GM23338 (cell line): Measurements from ENCODE around the gene C22orf39. TPM values are rescaled to one million over a fixed set of nuclear protein-coding genes. Genes with fewer than 3 reads are reported as not detected.

Experiments
- ATAC-seq: fragments of 200-7000 bp; cut with Tn5 transposase; 3 replicates; pipeline ENCODE4 v1.9.1; 2020
- DNase-seq: peaks from one replicate; pipeline ENCODE4 v3.0.0-alpha.2; 2015; ENCODE audit warnings: low spot score
- H2AFZ ChIP-seq: fragments of 200-600 bp; sonication (generic); 2 replicates; pipeline ENCODE4 v1.8.0; 2016; ENCODE audit warnings: antibody characterized with exemption, mild to moderate bottlenecking, moderate library complexity
- H3F3A ChIP-seq: fragments of 200-600 bp; sonication (generic); replicated peaks from 2 replicates; pipeline ENCODE4 v1.8.0; 2017; ENCODE audit warnings: antibody characterized with exemption, mixed run types, low read depth
- H3K27ac ChIP-seq: fragments of 200-600 bp; sonication (generic); 2 replicates; pipeline ENCODE4 v1.6.1; 2016; ENCODE audit warnings: low read depth
- H3K27me3 ChIP-seq: fragments of 200-600 bp; sonication (generic); 2 replicates; pipeline ENCODE4 v1.8.0; 2016; ENCODE audit warnings: mild to moderate bottlenecking, mixed run types, moderate library complexity; ENCODE audit not compliant: insufficient read depth
- H3K36me3 ChIP-seq: fragments of 200-600 bp; sonication (generic); 2 replicates; pipeline ENCODE4 v1.8.0; 2016; ENCODE audit warnings: mild to moderate bottlenecking; ENCODE audit not compliant: insufficient read depth
- H3K4me1 ChIP-seq: fragments of 200-600 bp; sonication (generic); 2 replicates; pipeline ENCODE4 v1.8.0; 2016; ENCODE audit warnings: mild to moderate bottlenecking, moderate library complexity; ENCODE audit not compliant: insufficient read depth
- H3K4me2 ChIP-seq: fragments of 200-600 bp; sonication (generic); 2 replicates; pipeline ENCODE4 v1.7.1; 2017; ENCODE audit warnings: mixed run types
- H3K4me3 ChIP-seq: fragments of 200-600 bp; sonication (generic); 2 replicates; pipeline ENCODE4 v1.6.1; 2016; ENCODE audit warnings: mixed run types
- H3K79me2 ChIP-seq: fragments of 200-600 bp; sonication (generic); replicated peaks from 2 replicates; pipeline ENCODE4 v1.8.0; 2017; ENCODE audit warnings: mild to moderate bottlenecking; ENCODE audit not compliant: insufficient read depth
- H3K9me2 ChIP-seq: fragments of 200-600 bp; sonication (generic); 2 replicates; pipeline ENCODE4 v1.8.0; 2017; ENCODE audit not compliant: insufficient read depth
- H4K20me1 ChIP-seq: fragments of 200-600 bp; sonication (generic); replicated peaks from 2 replicates; pipeline ENCODE4 v1.8.0; 2017; ENCODE audit warnings: mild to moderate bottlenecking; ENCODE audit not compliant: insufficient read depth
- H3K27ac Mint-ChIP-seq: 2 replicates; pipeline ENCODE4 v1.8.0; 2020; ENCODE audit warnings: inconsistent platforms, mild to moderate bottlenecking, moderate library complexity, mixed read lengths
- H3K27me3 Mint-ChIP-seq: 3 replicates; pipeline ENCODE4 v1.8.0; 2022; ENCODE audit warnings: low read depth, mild to moderate bottlenecking, moderate library complexity, mixed read lengths, inconsistent platforms; ENCODE audit not compliant: insufficient read depth, poor library complexity
- H3K36me3 Mint-ChIP-seq: 3 replicates; pipeline ENCODE4 v1.8.0; 2021; ENCODE audit warnings: low read depth, mild to moderate bottlenecking, inconsistent platforms, moderate library complexity, mixed read lengths
- H3K4me1 Mint-ChIP-seq: 3 replicates; pipeline ENCODE4 v1.8.0; 2020; ENCODE audit warnings: mild to moderate bottlenecking, inconsistent platforms, mixed read lengths
- H3K4me3 Mint-ChIP-seq: 3 replicates; pipeline ENCODE4 v1.8.0; 2021; ENCODE audit warnings: moderate library complexity, mild to moderate bottlenecking, inconsistent platforms, mixed read lengths
- H3K9me3 Mint-ChIP-seq: 3 replicates; pipeline ENCODE4 v1.8.0; 2020; ENCODE audit warnings: moderate library complexity, mild to moderate bottlenecking, inconsistent platforms, mixed read lengths
- CREB1 ChIP-seq: fragments of 250-450 bp; sonication (Bioruptor Pico); IDR thresholded peaks from 2 replicates; pipeline ENCODE4 v1.5.0; 2020; ENCODE audit warnings: low read depth, mild to moderate bottlenecking, moderate library complexity
- EZH2 ChIP-seq: fragments of 200-600 bp; sonication (generic); IDR thresholded peaks from one replicate; pipeline ENCODE4 v1.8.0; 2017; ENCODE audit warnings: antibody characterized with exemption, mild to moderate bottlenecking, low read depth; ENCODE audit not compliant: unreplicated experiment
- EZH2phosphoT487 ChIP-seq: fragments of 200-600 bp; sonication (generic); IDR thresholded peaks from one replicate; pipeline ENCODE4 v1.8.1; 2018; ENCODE audit warnings: antibody characterized with exemption; ENCODE audit not compliant: unreplicated experiment
- POLR2AphosphoS5 ChIP-seq: IDR thresholded peaks from 2 replicates; pipeline ENCODE4 v1.6.1; 2016; ENCODE audit warnings: antibody characterized with exemption, low read depth
- STAT1 ChIP-seq: IDR thresholded peaks from one replicate; pipeline ENCODE4 v1.6.1; 2016; ENCODE audit warnings: antibody characterized with exemption; ENCODE audit not compliant: unreplicated experiment
- ZNF331 ChIP-seq: fragments of 250-450 bp; sonication (Bioruptor Pico); IDR thresholded peaks from 2 replicates; pipeline ENCODE4 v1.5.0; 2020; ENCODE audit warnings: low read depth, mild to moderate bottlenecking, moderate library complexity
- polyA plus RNA-seq: library from polyadenylated mRNA; unstranded; fragments of >200 nt; fragmentation: Nextera tagmentation; extraction: Ambion mirVana; gene quantifications from 2 replicates; pipeline ENCODE4 v1.2.1, GENCODE V29; 2016
- total RNA-seq: library from RNA; depleted of rRNA; stranded (reverse); fragments of >200 nt; shearing (Covaris generic); gene quantifications from 2 replicates; pipeline ENCODE4 v1.2.3, GENCODE V29; 2014
- TF ChIP-seq, protein P1 (sequence below), 2 experiments: fragments of 200-600 bp in 1 of 2; sonication (generic) in 1 of 2; conservative IDR thresholded peaks; 2 replicates each; pipeline versions ENCODE4 v1.5.1 to v1.6.1; 2016 to 2017; ENCODE audit warnings: antibody characterized with exemption in 2 of 2, low read depth in 2 of 2, mild to moderate bottlenecking in 2 of 2, moderate library complexity in 1 of 2
- TF ChIP-seq, protein P2 (sequence below): fragments of 250-450 bp; sonication (Bioruptor Pico); IDR thresholded peaks from 2 replicates; pipeline ENCODE4 v1.5.0; 2020; ENCODE audit warnings: mild to moderate bottlenecking, moderate library complexity
- TF ChIP-seq, protein P3 (sequence below): IDR thresholded peaks from 2 replicates; pipeline ENCODE4 v1.6.1; 2016; ENCODE audit warnings: antibody characterized with exemption
- TF ChIP-seq, protein P4 (sequence below): IDR thresholded peaks from one replicate; pipeline ENCODE4 v1.6.1; 2018; ENCODE audit warnings: antibody characterized with exemption; ENCODE audit not compliant: unreplicated experiment

C22orf39 gene
- total and polyA plus RNA-seq, 2 experiments from 2014 or later: 37.4 to 40.2 TPM

DNA sequence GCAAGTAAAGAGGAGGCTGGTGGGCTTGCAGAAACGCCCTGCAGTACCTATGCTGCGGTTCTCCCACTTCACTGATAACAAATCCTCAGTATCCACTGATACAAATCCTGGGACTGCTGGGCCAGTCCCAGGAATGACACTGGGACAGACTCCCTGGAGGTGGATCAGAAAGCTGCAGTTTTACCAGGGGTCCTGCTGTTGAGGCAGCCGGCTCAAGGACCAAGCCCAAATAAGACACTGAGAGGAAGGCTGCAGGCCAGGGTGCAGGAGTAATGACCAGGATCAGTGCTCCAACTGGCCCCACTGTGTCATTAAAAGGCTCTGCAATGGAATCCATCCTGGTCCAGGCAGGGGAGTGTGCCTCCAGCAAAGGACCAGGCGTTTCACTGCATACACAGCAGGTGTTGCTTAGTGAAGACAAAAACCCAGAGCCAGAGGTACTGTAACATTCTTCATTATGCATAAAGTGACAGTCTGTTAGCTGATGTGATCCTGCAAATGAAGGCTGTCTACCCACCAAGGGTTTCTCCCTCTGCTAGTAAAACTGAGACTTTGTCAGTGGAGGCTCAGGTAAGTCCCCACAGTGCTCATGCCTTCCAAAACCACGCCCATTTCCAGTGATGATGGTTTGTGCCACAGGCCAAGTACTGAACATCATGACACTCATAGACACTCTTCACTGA lies 1.4 kb upstream of the C22orf39 start:
- Histone ChIP-seq H3K4me1 (peaks cover 12% of the 10 kb centered on the region; the same call in 1 of the 2 replicates), H3K27ac (no peak overlapping the region), H3K4me3 (peak overlapping the region; percentile 77), H3K27me3 (peaks cover 8% of the 10 kb centered on the region), H3K9me2 (no peaks in the 10 kb centered on the region), H3K79me2 (peaks cover 24% of the 10 kb centered on the region), H2AFZ (no peak overlapping the region), H4K20me1 (peaks cover 35% of the 10 kb centered on the region), H3K36me3 (peaks cover 11% of the 10 kb centered on the region), H3K4me2 (peak overlapping the region; percentile 91), H3F3A (peaks cover 11% of the 10 kb centered on the region; the same call in 1 of the 2 replicates)
- no peaks in the 10 kb centered on the region; the same call in 2 of the 3 replicates for H3K9me3 Mint-ChIP-seq
- ATAC-seq: no peak
- H3K27me3 Mint-ChIP-seq: peaks cover 10% of the 10 kb centered on the region
- H3K27ac Mint-ChIP-seq: no peak overlapping the region
- TF ChIP-seq ZNF331 (CRISPR knock-in tag): no peak
- no peak for TF ChIP-seq EZH2phosphoT487
- TF ChIP-seq EZH2: no peak
- TF ChIP-seq, protein P1, sequence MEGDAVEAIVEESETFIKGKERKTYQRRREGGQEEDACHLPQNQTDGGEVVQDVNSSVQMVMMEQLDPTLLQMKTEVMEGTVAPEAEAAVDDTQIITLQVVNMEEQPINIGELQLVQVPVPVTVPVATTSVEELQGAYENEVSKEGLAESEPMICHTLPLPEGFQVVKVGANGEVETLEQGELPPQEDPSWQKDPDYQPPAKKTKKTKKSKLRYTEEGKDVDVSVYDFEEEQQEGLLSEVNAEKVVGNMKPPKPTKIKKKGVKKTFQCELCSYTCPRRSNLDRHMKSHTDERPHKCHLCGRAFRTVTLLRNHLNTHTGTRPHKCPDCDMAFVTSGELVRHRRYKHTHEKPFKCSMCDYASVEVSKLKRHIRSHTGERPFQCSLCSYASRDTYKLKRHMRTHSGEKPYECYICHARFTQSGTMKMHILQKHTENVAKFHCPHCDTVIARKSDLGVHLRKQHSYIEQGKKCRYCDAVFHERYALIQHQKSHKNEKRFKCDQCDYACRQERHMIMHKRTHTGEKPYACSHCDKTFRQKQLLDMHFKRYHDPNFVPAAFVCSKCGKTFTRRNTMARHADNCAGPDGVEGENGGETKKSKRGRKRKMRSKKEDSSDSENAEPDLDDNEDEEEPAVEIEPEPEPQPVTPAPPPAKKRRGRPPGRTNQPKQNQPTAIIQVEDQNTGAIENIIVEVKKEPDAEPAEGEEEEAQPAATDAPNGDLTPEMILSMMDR (conservative IDR thresholded peaks at IDR 0.05; ENCODE audit: low read depth in 2 of 2): no peak
- TF ChIP-seq CREB1 (CRISPR knock-in tag): no peak
- TF ChIP-seq STAT1: no peak
- TF ChIP-seq, protein P2, sequence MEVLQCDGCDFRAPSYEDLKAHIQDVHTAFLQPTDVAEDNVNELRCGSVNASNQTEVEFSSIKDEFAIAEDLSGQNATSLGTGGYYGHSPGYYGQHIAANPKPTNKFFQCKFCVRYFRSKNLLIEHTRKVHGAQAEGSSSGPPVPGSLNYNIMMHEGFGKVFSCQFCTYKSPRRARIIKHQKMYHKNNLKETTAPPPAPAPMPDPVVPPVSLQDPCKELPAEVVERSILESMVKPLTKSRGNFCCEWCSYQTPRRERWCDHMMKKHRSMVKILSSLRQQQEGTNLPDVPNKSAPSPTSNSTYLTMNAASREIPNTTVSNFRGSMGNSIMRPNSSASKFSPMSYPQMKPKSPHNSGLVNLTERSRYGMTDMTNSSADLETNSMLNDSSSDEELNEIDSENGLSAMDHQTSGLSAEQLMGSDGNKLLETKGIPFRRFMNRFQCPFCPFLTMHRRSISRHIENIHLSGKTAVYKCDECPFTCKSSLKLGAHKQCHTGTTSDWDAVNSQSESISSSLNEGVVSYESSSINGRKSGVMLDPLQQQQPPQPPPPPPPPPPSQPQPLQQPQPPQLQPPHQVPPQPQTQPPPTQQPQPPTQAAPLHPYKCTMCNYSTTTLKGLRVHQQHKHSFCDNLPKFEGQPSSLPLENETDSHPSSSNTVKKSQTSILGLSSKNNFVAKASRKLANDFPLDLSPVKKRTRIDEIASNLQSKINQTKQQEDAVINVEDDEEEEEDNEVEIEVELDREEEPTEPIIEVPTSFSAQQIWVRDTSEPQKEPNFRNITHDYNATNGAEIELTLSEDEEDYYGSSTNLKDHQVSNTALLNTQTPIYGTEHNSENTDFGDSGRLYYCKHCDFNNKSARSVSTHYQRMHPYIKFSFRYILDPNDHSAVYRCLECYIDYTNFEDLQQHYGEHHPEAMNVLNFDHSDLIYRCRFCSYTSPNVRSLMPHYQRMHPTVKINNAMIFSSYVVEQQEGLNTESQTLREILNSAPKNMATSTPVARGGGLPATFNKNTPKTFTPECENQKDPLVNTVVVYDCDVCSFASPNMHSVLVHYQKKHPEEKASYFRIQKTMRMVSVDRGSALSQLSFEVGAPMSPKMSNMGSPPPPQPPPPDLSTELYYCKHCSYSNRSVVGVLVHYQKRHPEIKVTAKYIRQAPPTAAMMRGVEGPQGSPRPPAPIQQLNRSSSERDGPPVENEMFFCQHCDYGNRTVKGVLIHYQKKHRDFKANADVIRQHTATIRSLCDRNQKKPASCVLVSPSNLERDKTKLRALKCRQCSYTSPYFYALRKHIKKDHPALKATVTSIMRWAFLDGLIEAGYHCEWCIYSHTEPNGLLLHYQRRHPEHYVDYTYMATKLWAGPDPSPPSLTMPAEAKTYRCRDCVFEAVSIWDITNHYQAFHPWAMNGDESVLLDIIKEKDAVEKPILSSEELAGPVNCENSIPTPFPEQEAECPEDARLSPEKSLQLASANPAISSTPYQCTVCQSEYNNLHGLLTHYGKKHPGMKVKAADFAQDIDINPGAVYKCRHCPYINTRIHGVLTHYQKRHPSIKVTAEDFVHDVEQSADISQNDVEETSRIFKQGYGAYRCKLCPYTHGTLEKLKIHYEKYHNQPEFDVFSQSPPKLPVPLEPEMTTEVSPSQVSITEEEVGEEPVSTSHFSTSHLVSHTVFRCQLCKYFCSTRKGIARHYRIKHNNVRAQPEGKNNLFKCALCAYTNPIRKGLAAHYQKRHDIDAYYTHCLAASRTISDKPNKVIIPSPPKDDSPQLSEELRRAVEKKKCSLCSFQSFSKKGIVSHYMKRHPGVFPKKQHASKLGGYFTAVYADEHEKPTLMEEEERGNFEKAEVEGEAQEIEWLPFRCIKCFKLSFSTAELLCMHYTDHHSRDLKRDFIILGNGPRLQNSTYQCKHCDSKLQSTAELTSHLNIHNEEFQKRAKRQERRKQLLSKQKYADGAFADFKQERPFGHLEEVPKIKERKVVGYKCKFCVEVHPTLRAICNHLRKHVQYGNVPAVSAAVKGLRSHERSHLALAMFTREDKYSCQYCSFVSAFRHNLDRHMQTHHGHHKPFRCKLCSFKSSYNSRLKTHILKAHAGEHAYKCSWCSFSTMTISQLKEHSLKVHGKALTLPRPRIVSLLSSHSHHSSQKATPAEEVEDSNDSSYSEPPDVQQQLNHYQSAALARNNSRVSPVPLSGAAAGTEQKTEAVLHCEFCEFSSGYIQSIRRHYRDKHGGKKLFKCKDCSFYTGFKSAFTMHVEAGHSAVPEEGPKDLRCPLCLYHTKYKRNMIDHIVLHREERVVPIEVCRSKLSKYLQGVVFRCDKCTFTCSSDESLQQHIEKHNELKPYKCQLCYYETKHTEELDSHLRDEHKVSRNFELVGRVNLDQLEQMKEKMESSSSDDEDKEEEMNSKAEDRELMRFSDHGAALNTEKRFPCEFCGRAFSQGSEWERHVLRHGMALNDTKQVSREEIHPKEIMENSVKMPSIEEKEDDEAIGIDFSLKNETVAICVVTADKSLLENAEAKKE (CRISPR knock-in tag): no peak
- TF ChIP-seq, protein P3, sequence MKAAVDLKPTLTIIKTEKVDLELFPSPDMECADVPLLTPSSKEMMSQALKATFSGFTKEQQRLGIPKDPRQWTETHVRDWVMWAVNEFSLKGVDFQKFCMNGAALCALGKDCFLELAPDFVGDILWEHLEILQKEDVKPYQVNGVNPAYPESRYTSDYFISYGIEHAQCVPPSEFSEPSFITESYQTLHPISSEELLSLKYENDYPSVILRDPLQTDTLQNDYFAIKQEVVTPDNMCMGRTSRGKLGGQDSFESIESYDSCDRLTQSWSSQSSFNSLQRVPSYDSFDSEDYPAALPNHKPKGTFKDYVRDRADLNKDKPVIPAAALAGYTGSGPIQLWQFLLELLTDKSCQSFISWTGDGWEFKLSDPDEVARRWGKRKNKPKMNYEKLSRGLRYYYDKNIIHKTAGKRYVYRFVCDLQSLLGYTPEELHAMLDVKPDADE: no peak
- no peak for TF ChIP-seq POLR2AphosphoS5
- TF ChIP-seq, protein P4, sequence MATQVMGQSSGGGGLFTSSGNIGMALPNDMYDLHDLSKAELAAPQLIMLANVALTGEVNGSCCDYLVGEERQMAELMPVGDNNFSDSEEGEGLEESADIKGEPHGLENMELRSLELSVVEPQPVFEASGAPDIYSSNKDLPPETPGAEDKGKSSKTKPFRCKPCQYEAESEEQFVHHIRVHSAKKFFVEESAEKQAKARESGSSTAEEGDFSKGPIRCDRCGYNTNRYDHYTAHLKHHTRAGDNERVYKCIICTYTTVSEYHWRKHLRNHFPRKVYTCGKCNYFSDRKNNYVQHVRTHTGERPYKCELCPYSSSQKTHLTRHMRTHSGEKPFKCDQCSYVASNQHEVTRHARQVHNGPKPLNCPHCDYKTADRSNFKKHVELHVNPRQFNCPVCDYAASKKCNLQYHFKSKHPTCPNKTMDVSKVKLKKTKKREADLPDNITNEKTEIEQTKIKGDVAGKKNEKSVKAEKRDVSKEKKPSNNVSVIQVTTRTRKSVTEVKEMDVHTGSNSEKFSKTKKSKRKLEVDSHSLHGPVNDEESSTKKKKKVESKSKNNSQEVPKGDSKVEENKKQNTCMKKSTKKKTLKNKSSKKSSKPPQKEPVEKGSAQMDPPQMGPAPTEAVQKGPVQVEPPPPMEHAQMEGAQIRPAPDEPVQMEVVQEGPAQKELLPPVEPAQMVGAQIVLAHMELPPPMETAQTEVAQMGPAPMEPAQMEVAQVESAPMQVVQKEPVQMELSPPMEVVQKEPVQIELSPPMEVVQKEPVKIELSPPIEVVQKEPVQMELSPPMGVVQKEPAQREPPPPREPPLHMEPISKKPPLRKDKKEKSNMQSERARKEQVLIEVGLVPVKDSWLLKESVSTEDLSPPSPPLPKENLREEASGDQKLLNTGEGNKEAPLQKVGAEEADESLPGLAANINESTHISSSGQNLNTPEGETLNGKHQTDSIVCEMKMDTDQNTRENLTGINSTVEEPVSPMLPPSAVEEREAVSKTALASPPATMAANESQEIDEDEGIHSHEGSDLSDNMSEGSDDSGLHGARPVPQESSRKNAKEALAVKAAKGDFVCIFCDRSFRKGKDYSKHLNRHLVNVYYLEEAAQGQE: no peak
- no peak for DNase-seq
- peaks cover 17% of the 10 kb centered on the region for H3K4me1 Mint-ChIP-seq
- H3K4me3 Mint-ChIP-seq: peak overlapping the region; percentile 91
- peaks cover 59% of the 10 kb centered on the region for H3K36me3 Mint-ChIP-seq
